ENCODE measurements around the gene GREB1.

Gene GREB1

DNA sequence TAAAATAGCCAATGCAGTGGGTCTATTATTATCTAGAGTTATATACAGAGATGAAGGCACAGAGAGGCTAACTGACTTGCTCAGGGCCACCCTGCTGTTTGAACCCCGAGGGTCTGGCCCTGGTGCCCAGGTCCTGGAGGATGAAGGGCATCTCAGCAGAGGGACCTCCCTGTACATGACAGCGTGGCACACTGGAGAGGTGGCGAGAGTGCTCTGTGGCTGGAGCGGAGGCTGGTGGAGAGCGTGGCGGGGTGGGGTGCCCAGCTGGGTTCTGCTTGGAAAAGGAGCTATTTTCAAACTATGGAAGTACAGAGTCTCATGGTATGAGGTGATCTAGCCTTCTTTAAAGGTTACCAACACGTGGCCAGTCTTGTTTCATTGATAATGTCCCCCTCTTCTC is 35.8 kb downstream of the GREB1 start:
- no peaks in the 10 kb centered on the region for H3K4me1 ChIP-seq (ENCODE audit: insufficient read depth, low read length, severe bottlenecking)
- no peaks in the 10 kb centered on the region for H3K36me3 ChIP-seq (ENCODE audit: insufficient read depth, low read length)
- H3F3A ChIP-seq (ENCODE audit: insufficient read depth, low read length), result no peaks in the 10 kb centered on the region
- no peak overlapping the region for H3K9ac ChIP-seq (ENCODE audit: low read length)
- H3K9me3 ChIP-seq (ENCODE audit: low read length), result no peaks in the 10 kb centered on the region
- H4K20me1 ChIP-seq (ENCODE audit: insufficient read depth, low read length), result no peaks in the 10 kb centered on the region
- H3K9me2 ChIP-seq (ENCODE audit: low read depth, low read length), result no peaks in the 10 kb centered on the region
- no peak overlapping the region for H3K4me2 ChIP-seq (ENCODE audit: low read length)
- no peak for TF ChIP-seq EZH2 (IDR thresholded peaks at IDR 0.05; ENCODE audit: borderline replicate concordance, low read length)
- TF ChIP-seq CTCF (IDR thresholded peaks at IDR 0.05; ENCODE audit: low read length), result no peak
- no peaks in the 10 kb centered on the region for H3K27me3 ChIP-seq (ENCODE audit: insufficient read depth, low read length)
- H2AFZ ChIP-seq (ENCODE audit: low read length), result no peak overlapping the region
- no peak overlapping the region for H3K27ac ChIP-seq (ENCODE audit: low read depth, low read length, poor library complexity, severe bottlenecking)
- H3K4me3 ChIP-seq (ENCODE audit: low read depth, low read length, poor library complexity, severe bottlenecking), result no peak overlapping the region
- H3K79me2 ChIP-seq (ENCODE audit: insufficient read depth, low read length), result no peaks in the 10 kb centered on the region

- H3K4me1 ChIP-seq (ENCODE audit: insufficient read depth, low read length, severe bottlenecking), result no peaks in the 10 kb centered on the region
- H3K4me3 ChIP-seq (ENCODE audit: low read depth, low read length, poor library complexity, severe bottlenecking), result no peak overlapping the region
- H3K27ac ChIP-seq (ENCODE audit: low read depth, low read length, poor library complexity, severe bottlenecking), result no peak overlapping the region
- no peaks in the 10 kb centered on the region for H3K79me2 ChIP-seq (ENCODE audit: insufficient read depth, low read length)
- H3K9me2 ChIP-seq (ENCODE audit: low read depth, low read length), result no peaks in the 10 kb centered on the region
- no peaks in the 10 kb centered on the region for H3K36me3 ChIP-seq (ENCODE audit: insufficient read depth, low read length)
- no peak overlapping the region for H2AFZ ChIP-seq (ENCODE audit: low read length)
- no peaks in the 10 kb centered on the region for H3K27me3 ChIP-seq (ENCODE audit: insufficient read depth, low read length)
- no peak overlapping the region for H3K9ac ChIP-seq (ENCODE audit: low read length)
- no peaks in the 10 kb centered on the region for H4K20me1 ChIP-seq (ENCODE audit: insufficient read depth, low read length)
- H3K9me3 ChIP-seq (ENCODE audit: low read length), result no peaks in the 10 kb centered on the region
- no peak overlapping the region for H3K4me2 ChIP-seq (ENCODE audit: low read length)
- no peaks in the 10 kb centered on the region for H3F3A ChIP-seq (ENCODE audit: insufficient read depth, low read length)
- TF ChIP-seq EZH2 (IDR thresholded peaks at IDR 0.05; ENCODE audit: borderline replicate concordance, low read length) (no peak), CTCF (IDR thresholded peaks at IDR 0.05; ENCODE audit: low read length) (no peak)
These were observed 37.3 kb downstream of the GREB1 start for GRCh38 chr2:11571170-11571569.

GRCh38 chr2:11572996-11573395 is 39.2 kb downstream of the GREB1 start:
- H4K20me1 ChIP-seq (ENCODE audit: insufficient read depth, low read length), result no peaks in the 10 kb centered on the region
- H2AFZ ChIP-seq (ENCODE audit: low read length), result no peak overlapping the region
- H3K36me3 ChIP-seq (ENCODE audit: insufficient read depth, low read length), result no peaks in the 10 kb centered on the region
- no peak overlapping the region for H3K27ac ChIP-seq (ENCODE audit: low read depth, low read length, poor library complexity, severe bottlenecking)
- H3F3A ChIP-seq (ENCODE audit: insufficient read depth, low read length), result no peaks in the 10 kb centered on the region
- no peak overlapping the region for H3K9ac ChIP-seq (ENCODE audit: low read length)
- no peak for TF ChIP-seq EZH2 (IDR thresholded peaks at IDR 0.05; ENCODE audit: borderline replicate concordance, low read length)
- no peak for TF ChIP-seq CTCF (IDR thresholded peaks at IDR 0.05; ENCODE audit: low read length)
- no peaks in the 10 kb centered on the region for H3K9me3 ChIP-seq (ENCODE audit: low read length)
- H3K27me3 ChIP-seq (ENCODE audit: insufficient read depth, low read length), result no peaks in the 10 kb centered on the region
- H3K9me2 ChIP-seq (ENCODE audit: low read depth, low read length), result no peaks in the 10 kb centered on the region
- no peaks in the 10 kb centered on the region for H3K79me2 ChIP-seq (ENCODE audit: insufficient read depth, low read length)
- H3K4me2 ChIP-seq (ENCODE audit: low read length), result no peak overlapping the region
- H3K4me1 ChIP-seq (ENCODE audit: insufficient read depth, low read length, severe bottlenecking), result no peaks in the 10 kb centered on the region
- H3K4me3 ChIP-seq (ENCODE audit: low read depth, low read length, poor library complexity, severe bottlenecking), result no peak overlapping the region
